GM12872 (cell line): Measurements from ENCODE around the gene NTM.

ENCODE experiments used
- CTCF ChIP-seq: IDR thresholded peaks from 3 replicates; pipeline ENCODE4 v1.5.1; 2011; ENCODE audit warnings: low read depth, mild to moderate bottlenecking, low read length, moderate library complexity; ENCODE audit not compliant: insufficient read depth

The NTM gene

GRCh38 chr11:131855320-131855719 is 484.9 kb downstream of the NTM start:
- TF ChIP-seq CTCF: no peak

- no peak for TF ChIP-seq CTCF
These were observed 486.8 kb downstream of the NTM start for GRCh38 chr11:131857246-131857645.

GRCh38 chr11:131858505-131858904 is 488.1 kb downstream of the NTM start:
- no peak for TF ChIP-seq CTCF

- TF ChIP-seq CTCF: no peak
These were observed 489.3 kb downstream of the NTM start for GRCh38 chr11:131859538-131860210.

GRCh38 chr11:131864228-131864627 is 493.8 kb downstream of the NTM start:
- TF ChIP-seq CTCF: no peak

- TF ChIP-seq CTCF: no peak
These were observed 495.4 kb downstream of the NTM start for GRCh38 chr11:131865860-131866259.

GRCh38 chr11:131866535-131867400 is 496.4 kb downstream of the NTM start:
- TF ChIP-seq CTCF: no peak
